Measurements from ENCODE around the gene CCNY.

The CCNY gene

DNA sequence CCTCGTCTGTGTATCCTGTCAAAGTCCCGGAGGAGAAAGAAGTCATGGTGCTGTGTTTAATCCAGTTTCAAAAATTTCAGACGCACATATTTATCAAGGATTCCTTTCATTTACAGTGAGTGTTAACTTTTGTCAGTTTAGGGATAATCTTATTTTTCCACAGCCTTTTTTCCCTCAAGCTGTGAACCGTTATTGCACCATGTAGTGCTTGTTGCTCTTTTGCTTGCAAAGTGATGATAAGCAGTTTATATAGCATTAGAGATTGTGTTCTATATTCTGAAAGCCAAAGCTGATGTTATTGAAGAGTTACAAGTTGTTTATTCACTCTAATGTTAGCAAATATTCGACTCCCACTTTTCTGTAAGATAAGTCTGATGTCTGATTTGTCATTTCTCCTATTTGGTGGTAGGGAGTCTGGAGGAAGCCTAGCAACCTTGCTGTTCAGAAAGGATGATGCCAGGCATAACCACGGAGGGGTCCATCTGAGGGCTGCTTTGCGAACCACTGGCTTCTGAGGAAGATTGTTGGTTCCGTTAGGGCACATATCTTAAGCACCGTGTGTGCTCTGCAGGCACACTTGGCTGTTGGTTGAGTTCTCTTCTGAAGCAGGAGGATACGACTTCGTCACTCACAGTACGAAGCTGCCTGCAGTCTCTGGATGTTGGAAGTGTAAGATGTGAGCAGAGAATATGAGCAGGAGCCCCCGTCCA lies 11.7 kb downstream of the CCNY start:
- no peak overlapping the region for H3K4me3 ChIP-seq (ENCODE audit: control insufficient read depth, low read depth, low read length)
- no peak for TF ChIP-seq CTCF (conservative IDR thresholded peaks at IDR 0.05; ENCODE audit: control insufficient read depth, insufficient read depth, low read depth, low read length)
- no peak for DNase-seq (ENCODE audit: low read depth)

- TF ChIP-seq CTCF (conservative IDR thresholded peaks at IDR 0.05; ENCODE audit: control insufficient read depth, insufficient read depth, low read depth, low read length), result no peak
- DNase-seq (ENCODE audit: low read depth), result no peak
- no peak overlapping the region for H3K4me3 ChIP-seq (ENCODE audit: control insufficient read depth, low read depth, low read length)
These were observed 12.5 kb downstream of the CCNY start for GRCh38 chr10:35348609-35349388.

DNA sequence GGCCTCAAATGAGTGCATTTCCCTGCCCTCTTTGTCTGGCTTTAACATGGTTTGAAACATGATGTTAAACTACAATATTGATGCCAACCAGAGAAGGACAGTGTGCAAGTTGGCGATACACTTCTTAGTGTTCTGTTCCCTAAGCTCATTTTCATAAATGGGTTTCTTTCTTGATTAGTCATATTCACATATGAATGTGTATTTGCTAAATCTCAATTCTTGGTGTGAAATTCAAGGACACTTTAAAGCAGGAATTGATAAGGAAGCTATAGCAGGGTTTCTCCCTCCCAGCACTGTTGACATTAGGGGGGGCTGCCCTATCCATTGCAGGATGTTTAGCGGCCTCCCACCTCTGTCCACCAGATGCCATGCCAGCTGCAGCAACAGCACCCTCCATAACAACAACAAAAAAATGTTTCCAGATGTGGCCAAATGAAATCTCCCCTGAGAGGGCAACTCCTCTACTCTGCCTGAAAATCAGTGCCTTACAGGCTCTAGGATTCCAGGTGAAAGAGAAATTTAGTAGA lies 13.1 kb downstream of the CCNY start:
- TF ChIP-seq CTCF (conservative IDR thresholded peaks at IDR 0.05; ENCODE audit: control insufficient read depth, insufficient read depth, low read depth, low read length), result no peak
- no peak for DNase-seq (ENCODE audit: low read depth)
- no peak overlapping the region for H3K4me3 ChIP-seq (ENCODE audit: control insufficient read depth, low read depth, low read length)

GRCh38 chr10:35351021-35351420 lies 14.7 kb downstream of the CCNY start:
- DNase-seq (ENCODE audit: low read depth), result peak; percentile 28
- no peak overlapping the region for H3K4me3 ChIP-seq (ENCODE audit: control insufficient read depth, low read depth, low read length)
- TF ChIP-seq CTCF (conservative IDR thresholded peaks at IDR 0.05; ENCODE audit: control insufficient read depth, insufficient read depth, low read depth, low read length), result no peak

- no peak overlapping the region for H3K4me3 ChIP-seq (ENCODE audit: control insufficient read depth, low read depth, low read length)
- DNase-seq (ENCODE audit: low read depth), result no peak
- no peak for TF ChIP-seq CTCF (conservative IDR thresholded peaks at IDR 0.05; ENCODE audit: control insufficient read depth, insufficient read depth, low read depth, low read length)
These were observed 15.8 kb downstream of the CCNY start for GRCh38 chr10:35352097-35352496.

GRCh38 chr10:35352512-35352911 lies 16.2 kb downstream of the CCNY start:
- no peak for TF ChIP-seq CTCF (conservative IDR thresholded peaks at IDR 0.05; ENCODE audit: control insufficient read depth, insufficient read depth, low read depth, low read length)
- DNase-seq (ENCODE audit: low read depth), result no peak
- H3K4me3 ChIP-seq (ENCODE audit: control insufficient read depth, low read depth, low read length), result no peak overlapping the region
